NCI-H128 (cell line): ENCODE results near the gene PGAM4.
"Not testable (repeated sequence)": the region's sequence is repeated elsewhere in the genome, so short reads cannot be mapped to it uniquely, and the experiment has no call there.

Experiments
- DNase-seq: peaks from one replicate; lab custom pipeline; 2025; ENCODE audit not compliant: unreplicated experiment; lab: John Stamatoyannopoulos, UW

Gene PGAM4

DNA sequence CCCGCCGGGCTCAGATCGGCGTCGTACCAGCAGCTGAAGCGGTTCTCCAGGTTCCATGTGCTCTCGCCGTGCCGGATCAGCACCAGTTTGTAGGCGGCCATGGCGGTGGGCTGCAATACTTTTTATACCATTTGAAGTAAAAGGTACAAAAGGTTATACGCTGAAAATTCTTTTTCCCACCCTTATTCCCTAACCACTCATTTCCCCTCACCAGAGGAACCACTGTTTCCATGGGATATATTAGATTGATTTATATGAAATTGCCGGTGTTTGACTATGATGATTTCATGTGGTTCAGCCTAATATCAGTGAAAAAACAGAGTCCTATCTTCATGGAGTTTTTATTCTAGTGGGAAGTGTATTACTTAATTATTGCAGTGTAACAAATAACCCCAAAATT lies at the start of gene PGAM4:
TSS of gene PGAM4 (minus strand) at position 101 of the 400 bp plus-strand sequence. CDS start at position 101, 0 bp downstream.
- no peak for DNase-seq

DNA sequence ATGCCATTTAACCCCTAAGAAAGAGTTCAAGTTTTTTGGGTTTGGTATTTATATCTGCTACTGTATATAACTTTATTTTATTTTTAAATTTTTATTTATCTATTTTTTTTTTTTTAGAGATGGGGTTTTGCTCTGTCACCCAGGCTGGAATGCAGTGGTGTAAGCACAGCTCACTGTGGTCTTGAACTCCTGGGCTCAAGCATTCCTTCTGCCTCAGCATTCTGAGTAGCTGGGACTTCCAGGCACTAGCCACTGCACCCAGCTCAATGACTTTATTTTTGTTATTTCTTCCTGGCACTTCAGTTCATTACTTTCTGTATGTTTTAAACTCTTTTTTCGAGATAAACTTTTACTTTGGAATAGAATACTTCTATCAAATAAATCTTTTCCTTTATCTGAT lies 42.4 kb upstream of the PGAM4 start:
- no peak for DNase-seq

DNA sequence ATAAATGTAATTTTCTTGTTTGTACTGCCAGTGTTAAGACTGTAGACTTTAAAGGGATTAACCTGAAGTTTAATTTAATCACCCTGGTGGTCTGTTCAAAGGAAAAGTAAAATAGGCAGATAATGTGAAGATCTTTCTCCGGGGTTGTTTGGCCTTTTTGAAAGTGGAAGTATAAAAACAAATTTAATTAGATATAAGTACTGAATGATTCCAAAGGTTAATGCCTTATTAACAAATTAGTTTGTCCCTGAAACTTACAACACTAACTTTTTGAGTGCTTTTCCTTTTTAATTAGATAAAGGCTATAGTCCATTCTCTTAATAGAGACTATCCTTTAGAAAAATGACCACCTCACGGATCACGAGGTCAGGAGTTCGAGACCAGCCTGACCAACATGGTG lies 10.4 kb upstream of the PGAM4 start:
- DNase-seq: no peak

DNA sequence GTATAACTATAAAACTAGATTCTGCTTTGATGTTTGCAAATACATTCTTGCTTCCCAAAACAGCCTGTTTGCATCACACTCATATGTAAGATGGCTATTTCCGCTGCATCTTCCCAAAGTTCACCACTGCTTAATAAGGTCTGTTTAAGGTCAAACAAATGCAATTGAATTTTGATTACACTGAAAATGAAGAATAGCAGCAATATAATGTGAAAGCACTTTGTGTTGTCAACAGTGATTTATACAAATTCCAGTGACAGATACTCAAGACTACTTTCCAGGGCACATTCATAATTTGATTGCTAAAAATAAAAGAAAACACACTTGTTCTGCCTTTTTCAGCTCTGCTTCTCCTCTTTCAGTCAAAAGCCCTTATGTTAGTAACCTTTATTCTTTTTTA lies 8.1 kb upstream of the PGAM4 start:
- DNase-seq: no peak

DNA sequence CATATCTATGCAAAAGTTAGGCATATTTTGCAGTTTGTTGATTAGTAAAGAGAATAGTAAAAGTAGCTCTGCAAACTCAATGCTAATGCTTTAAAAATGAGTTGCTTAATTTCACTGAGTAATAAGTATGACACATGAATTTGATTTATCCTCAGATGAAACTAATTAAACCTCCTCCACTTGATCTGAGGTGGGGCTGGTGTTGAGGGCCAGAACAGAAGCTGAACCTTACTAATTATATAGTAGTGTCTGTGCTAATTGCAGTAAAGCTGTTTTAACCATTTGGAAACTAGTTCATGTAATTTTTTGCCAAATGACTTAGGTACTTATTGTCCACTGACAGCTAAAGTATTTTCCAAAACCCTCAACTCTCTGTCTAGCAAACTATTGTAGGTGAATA lies 7.7 kb upstream of the PGAM4 start:
- DNase-seq: no peak

DNA sequence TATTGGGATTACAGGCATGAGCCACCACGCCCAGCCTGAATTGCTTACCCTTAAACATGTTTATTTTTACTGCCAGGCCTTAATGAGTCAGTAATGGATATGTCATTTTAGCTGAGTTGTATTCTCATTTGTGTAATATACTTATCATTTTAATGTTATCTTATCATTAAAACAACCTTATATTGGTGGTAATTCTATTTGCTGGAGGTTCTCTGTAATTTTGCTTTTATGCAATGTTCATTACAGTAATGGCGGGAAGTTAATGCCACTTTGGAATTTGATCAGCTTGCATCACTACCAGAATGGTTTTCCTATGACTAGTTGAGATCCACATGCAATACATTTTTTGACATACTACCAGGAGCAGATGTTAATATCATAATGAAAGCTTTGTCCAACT lies 6.3 kb upstream of the PGAM4 start:
- DNase-seq: no peak

DNA sequence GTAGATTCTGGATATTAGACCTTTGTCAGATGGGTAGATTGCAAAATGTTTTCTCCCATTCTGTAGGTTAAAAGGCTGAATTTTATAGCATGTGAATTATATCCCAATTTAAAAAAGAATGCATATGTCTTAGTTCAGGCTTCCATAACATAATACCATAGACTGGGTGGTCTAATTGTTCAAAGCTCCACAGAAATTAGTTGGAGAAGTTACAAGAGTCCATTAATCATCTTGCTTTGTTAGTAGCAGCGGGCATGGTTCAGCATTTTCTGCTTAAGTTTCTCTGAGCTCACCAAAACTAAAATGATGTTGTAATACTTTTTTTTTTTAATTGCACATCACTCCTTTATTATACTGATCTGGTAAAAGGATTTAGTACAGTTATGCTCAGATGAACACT lies 1.8 kb downstream of the PGAM4 start:
- DNase-seq: no peak

DNA sequence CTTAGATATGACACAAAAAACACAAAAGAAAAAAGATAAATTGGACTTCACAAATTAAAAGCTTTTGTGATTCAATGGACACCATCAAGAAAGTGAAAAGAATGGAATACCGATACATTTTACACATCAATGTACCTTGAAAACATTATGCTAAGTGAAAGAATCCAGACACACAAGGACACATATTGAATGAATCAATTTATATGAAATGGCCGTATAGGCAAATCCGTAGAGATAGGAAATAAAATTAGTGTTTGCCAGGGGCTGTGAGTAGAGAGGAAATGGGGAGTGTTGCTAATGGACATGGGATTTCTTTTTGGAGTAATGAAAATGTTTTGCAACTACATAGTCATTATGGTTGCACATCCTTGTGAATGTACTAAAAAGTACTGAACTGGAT lies 3.1 kb downstream of the PGAM4 start:
- no peak for DNase-seq

DNA sequence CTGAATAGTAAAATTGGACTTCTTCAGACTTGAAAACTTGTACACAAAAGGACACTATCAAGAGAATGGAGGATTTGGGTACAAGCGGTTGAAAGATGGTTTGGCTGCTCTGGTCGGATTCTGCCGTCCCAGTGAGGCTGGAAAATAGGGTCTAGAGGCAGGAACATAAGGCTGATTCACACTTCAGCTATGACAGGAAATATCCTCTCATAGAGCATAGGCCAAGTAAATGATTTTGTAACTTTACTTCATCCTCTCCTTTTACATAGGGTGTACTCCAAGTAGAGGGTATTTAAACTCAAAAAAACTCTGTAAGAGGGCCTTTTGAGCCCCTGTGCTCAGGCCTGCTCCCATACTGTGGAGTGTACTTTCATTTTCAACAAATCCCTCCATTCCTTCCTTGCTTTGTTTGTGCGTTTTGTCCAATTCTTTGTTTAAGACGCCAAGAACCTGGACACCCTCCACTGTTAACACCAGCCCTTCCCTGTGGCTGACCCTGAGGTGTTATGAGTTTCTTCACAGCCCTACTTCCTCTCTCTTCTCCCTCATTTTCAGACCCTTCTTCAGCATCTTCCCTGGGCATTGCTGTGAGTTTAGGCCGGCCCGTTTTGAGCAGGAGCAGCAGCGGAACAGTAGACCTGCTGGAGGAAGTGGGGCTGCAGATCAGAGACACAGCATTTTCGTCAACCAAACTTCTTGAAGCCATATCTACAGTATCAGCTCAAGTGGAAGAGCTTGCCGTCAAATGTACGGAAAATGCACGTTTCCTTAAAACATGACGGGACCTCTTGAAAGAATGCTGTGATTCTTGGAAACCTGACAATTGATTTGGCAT lies 7.2 kb downstream of the PGAM4 start:
- DNase-seq: no peak

DNA sequence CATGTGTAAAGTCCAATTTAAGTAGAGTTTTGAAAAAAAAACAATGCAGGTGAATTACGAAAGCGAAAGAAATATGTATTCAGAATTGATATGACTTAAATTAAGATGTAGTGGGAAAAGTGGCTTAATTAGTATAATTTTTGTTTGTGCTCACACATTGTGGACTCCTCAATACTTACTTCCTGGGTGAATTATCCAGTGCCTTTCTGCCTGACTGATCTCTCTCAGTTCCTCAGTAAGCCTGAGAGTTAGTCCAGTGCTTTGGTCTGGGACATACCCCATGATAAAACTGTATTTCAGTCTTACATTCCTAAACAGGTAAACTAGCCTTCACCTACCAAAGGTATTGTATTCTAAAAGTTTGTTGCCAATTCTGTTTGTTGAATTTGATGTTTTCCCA lies 8.4 kb downstream of the PGAM4 start:
- no peak for DNase-seq

DNA sequence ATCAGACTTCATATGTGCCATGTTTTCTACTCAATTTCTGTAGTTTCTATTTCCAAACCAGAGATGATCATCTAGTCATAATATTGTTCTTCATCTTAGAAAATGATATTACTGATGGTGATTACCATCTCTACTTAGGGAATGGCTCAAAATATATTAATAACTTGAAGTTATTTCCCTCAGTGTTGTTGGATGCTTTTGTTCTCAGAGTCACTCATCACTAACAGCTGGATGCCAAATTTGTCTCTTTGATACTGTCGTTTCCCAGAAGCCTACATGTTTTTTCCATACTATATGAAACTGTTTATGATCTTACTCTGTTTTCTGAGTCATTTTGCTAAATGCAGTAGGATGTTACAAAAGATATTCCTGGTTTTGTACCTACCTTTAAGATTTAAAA lies 8.9 kb downstream of the PGAM4 start:
- DNase-seq: no peak

DNA sequence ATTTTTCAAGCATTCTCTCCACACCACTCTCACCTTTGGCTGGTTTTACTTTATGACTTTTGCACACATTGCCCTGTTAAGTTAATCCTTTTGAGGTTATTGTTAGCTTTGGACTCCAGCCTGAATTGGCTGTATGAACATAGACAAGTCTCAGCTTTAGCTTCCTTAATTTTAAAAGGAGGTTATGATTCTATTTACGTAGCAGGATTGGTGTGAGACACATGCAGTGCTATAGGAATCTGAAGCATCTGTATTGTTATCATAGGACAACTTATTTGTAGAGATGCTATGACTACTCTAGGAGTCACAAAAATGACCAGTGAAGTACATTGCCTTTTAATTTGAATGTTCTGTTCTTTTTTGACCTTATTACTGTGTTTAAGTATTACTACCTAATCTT lies 15.7 kb downstream of the PGAM4 start:
- no peak for DNase-seq

DNA sequence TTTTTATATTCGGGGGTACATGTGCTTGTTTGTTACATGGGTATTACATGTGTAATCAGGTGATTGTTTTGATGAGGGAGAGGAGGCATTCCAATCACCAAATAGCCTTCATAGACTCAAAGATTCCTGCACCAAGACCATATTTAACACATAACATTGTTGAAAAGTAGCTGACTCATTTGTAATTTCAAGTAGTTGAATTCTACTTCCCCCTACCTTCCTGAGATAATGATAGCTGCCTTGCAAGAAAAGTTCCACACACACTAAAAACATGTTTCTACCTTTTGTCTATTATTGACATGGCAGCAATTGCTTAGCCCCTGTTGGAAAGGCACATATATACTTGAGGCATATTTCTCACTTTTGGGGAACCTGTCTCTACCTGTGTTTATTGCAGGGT lies 16.1 kb downstream of the PGAM4 start:
- DNase-seq: no peak

DNA sequence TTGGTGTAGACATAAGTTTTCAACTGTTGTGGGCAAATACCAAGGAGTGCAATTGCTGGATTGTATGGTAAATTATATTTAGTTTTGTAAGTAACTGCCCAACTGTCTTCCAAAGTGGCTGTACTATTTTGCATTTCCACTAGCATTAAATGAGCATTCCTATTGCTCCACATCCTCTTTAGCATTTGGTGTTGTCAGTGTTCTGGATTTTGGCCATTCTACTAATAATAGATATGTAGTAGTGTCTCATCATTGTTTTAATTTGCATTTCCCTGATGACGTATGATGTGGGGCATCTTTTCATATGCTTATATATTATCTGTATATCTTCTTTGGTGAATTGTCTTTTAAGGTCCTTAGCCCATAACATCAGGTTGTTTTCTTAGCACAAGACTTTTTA lies 17.3 kb downstream of the PGAM4 start:
- no peak for DNase-seq

DNA sequence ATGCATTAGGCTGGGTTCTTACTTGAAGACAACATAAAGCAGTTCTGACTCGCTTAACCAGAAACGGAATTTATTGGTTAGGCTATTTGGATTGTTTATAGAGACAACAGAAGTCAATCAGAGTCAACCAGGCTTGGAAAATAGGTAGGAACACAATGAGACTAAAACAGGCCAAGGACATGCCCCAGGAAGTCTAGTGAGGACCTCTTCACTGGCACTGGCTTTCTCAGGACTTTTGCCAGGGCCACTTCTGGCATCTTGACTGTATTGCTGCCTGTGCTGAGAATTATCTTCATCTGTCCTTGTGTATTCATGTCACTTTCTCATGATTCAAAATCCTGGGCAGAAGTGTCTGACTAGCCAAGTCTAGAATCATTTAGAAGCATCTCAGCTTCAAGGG lies 19.6 kb downstream of the PGAM4 start:
- DNase-seq: no peak

DNA sequence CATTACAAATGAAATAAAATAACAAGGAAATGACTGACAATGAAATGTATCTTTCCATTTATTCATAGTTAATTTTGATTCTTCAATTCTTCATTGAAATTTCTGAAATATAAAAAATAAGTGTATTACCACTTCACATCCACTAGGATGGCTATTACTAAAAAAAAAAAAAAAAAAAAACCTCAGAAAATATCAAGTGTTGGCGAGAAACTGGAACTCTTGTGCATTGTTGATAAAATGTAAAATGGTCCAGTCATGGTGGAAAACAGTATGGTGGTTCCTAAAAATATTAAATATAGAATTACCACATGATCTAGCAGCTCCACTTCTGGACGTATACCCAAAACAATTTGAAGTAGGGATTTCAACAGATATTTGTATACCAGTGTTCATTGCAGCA lies 22.9 kb downstream of the PGAM4 start:
- no peak for DNase-seq

DNA sequence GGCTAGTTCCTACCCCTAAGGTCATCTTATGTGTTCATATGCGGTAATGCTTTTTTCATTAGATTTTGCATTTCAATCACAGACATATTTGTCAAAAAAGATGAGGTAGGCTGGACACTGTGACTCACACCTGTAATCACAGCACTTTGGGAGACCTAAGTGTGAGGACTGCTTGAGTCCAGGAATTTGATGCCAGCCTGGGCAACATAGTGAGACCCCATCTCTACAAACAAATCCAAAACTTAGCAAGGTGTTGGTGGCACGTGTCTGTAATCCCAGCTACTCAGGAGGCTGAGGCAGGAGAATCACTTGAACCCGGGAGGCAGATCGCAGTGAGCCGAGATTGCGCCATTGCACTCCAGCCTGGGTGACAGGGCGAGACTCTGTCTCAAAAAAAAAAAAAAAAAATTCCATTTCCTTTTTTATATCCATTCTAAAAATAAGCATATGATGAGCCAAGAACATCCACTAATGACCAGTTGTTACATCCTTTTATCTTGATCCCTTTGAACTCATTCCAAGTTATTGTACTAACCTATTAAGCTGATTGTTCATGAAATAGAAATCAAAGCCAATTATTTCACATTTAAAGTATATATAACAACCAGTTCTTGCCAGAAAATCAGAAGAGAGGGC lies 23.4 kb downstream of the PGAM4 start:
- no peak for DNase-seq

DNA sequence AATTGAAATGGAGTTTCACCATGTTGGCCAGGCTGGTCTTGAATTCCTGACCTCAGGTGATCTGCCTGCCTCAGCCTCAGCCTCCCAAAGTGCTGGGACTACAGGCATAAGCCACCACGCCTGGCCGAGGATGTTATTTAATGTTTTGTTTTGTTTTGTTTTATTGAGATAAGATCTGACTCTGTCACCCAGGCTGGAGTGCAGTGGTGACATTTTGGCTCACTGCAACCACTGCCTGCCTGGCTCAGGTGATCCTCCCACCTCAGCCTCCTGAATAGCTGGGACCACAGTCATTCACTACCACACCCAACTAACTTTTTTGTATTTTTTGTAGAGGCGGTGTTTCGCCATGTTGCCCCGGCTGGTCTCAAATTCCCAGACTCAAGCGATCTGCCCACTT lies 24.4 kb downstream of the PGAM4 start:
- DNase-seq: not testable (repeated sequence)

DNA sequence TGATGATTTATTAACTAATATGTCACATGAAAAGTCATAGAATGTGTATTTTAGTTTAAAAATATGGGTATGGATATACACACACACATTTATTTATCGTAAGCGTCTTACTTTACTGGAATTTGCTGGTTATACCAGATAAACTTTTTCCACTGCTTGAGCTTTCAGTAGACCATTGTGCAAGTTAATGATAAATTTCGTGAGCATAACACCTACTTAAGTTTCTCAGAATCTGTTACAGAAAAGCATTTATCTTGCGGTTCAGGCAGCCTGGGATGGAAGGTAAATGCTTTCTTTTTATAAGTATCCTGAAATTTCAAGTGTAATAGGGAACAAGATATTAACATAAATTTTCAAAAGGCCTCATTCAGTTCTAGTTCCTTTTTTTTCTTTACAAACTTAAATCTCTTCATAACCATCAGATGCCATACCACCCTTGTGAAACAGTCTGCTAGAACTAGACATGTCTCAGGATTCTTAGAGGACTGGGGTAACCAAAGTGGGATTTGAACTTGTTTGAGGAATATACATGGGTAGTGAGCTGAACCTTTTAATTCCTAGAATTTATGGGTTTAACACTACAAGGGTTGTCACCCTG lies 31.3 kb downstream of the PGAM4 start:
- no peak for DNase-seq

DNA sequence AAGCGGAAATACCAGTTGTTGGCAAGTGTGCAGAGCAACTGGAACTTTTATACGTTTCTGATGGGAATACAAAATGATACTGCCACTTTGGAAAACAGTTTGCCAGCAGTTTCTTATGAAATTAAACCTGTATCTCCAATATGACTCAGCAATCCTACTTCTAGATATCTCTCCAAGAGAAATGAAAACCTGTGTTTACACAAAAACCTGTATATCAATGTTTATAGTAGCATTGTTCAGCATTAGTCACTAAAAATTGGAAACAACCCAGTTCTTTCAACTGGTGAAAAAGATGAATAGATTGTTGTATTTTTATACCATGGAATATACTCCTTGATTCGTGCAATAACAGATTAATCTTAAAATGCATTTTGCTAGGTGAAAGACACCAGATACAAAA lies 32.1 kb downstream of the PGAM4 start:
- no peak for DNase-seq

DNA sequence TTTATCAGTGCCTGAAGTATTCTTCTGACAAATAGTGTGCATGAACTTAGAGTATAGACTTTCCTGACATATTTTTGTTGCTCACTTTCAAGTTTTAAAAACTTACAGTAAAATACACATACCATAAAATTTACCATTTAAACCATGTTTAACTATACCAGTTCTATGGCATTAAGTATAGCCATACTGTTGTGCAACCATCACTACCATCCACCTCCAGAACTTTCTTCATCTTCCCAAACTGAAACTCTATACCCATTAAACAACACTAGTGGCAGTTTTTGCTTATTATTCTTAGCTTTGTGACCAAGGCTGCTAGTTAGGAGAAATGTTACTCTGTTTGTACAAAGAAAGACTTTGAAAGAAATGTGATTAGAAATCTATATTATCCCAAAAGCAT lies 33.1 kb downstream of the PGAM4 start:
- DNase-seq: no peak

DNA sequence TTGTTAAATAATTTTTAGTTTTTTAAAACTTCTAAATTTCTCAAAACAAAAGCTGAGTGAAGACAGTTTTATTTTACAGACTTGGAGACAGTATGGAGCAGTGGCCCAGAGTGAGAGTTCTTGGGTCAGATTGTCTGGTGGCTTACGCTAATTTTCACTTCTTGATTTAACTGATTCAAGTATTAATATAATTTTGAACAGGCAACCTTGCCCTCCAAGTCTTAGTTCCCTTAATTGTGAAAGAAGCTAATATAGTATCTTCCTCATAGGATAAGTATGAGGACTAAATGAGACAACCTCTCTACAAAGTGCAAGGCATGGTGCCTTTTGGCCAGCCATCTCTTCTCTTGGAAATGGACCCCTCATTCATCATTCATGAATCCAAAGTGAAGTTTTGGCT lies 33.6 kb downstream of the PGAM4 start:
- no peak for DNase-seq
